CD14-positive monocyte (primary cell): Measurements from ENCODE around the gene TMEM132D. TPM values are rescaled to one million over a fixed set of nuclear protein-coding genes. Genes with fewer than 3 reads are reported as not detected.

Source experiments
- DNase-seq, 3 donors: peaks; one replicate each; pipeline ENCODE4 v3.0.0-alpha.2; 2011 to 2022
- H2AFZ ChIP-seq: 2 replicates; pipeline ENCODE4 v1.6.0; 2012; ENCODE audit warnings: mild to moderate bottlenecking, low read depth, low read length, inconsistent platforms; ENCODE audit not compliant: insufficient read depth, poor library complexity, severe bottlenecking
- H3K27ac ChIP-seq, 2 donors: 1 replicate in 1 of 2; 2 replicates in 1 of 2; pipeline ENCODE4 v1.5.1; 2012 to 2013; ENCODE audit warnings: low read length in 2 of 2, control low read depth in 1 of 2, inconsistent platforms in 1 of 2, low read depth in 1 of 2, mild to moderate bottlenecking in 1 of 2
- H3K27me3 ChIP-seq, 2 donors: one replicate each; pipeline versions ENCODE4 v1.6.0 to v1.6.1; 2011 to 2013; ENCODE audit warnings: low read length in 2 of 2; ENCODE audit not compliant: control insufficient read depth in 2 of 2, insufficient read depth in 2 of 2
- H3K36me3 ChIP-seq, 2 donors: replicated peaks in 1 of 2; 1 replicate in 1 of 2; 2 replicates in 1 of 2; pipeline versions ENCODE4 v1.5.1 to v1.6.1; 2012 to 2013; ENCODE audit warnings: low read length in 2 of 2, control low read depth in 1 of 2, inconsistent platforms in 1 of 2, mild to moderate bottlenecking in 1 of 2; ENCODE audit not compliant: insufficient read depth in 2 of 2, control insufficient read depth in 1 of 2
- H3K4me1 ChIP-seq, 2 donors: 1 replicate in 1 of 2; 2 replicates in 1 of 2; pipeline versions ENCODE4 v1.5.1 to v1.6.1; 2012 to 2013; ENCODE audit warnings: low read length in 2 of 2, control low read depth in 1 of 2, inconsistent platforms in 1 of 2, mild to moderate bottlenecking in 1 of 2, moderate library complexity in 1 of 2; ENCODE audit not compliant: insufficient read depth in 2 of 2, control insufficient read depth in 1 of 2
- H3K4me2 ChIP-seq: replicated peaks from 2 replicates; pipeline ENCODE3; 2012; ENCODE audit warnings: low read length, moderate library complexity, mild to moderate bottlenecking; ENCODE audit not compliant: poor library complexity, severe bottlenecking; ENCODE audit errors: extremely low read depth
- H3K4me3 ChIP-seq, 3 experiments: fragments of 200-600 bp in 1 of 3; sonication (generic) in 1 of 3; replicated peaks in 1 of 3; 1 replicate in 2 of 3; 2 replicates in 1 of 3; pipeline ENCODE4 v1.5.1; 2011 to 2013; ENCODE audit warnings: low read length in 3 of 3, mild to moderate bottlenecking in 3 of 3, control low read depth in 2 of 3, low read depth in 2 of 3, inconsistent platforms in 1 of 3, moderate library complexity in 1 of 3
- H3K79me2 ChIP-seq: 2 replicates; pipeline ENCODE4 v1.6.0; 2012; ENCODE audit warnings: mild to moderate bottlenecking, control low read depth, inconsistent platforms, low read length, moderate library complexity; ENCODE audit not compliant: insufficient read depth
- H3K9ac ChIP-seq: 2 replicates; pipeline ENCODE4 v1.6.0; 2017; ENCODE audit warnings: low read length, mild to moderate bottlenecking; ENCODE audit not compliant: insufficient read depth, poor library complexity, severe bottlenecking
- H3K9me3 ChIP-seq, 2 donors: replicated peaks in 1 of 2; 1 replicate in 1 of 2; 2 replicates in 1 of 2; pipeline versions ENCODE4 v1.5.1 to v1.6.1; 2012 to 2013; ENCODE audit warnings: low read length in 2 of 2, control low read depth in 1 of 2; ENCODE audit not compliant: control insufficient read depth in 1 of 2, insufficient read depth in 1 of 2
- H4K20me1 ChIP-seq: 2 replicates; pipeline ENCODE4 v1.6.0; 2012; ENCODE audit warnings: mild to moderate bottlenecking, low read length, control low read depth, moderate library complexity; ENCODE audit not compliant: insufficient read depth
- H3K27ac Mint-ChIP-seq, 7 donors: one replicate each; pipeline ENCODE4 v1.8.0; 2020; ENCODE audit warnings: mild to moderate bottlenecking in 7 of 7, mixed read lengths in 7 of 7, moderate library complexity in 6 of 7, inconsistent platforms in 2 of 7
- H3K27me3 Mint-ChIP-seq, 3 donors: one replicate each; pipeline ENCODE4 v1.8.0; 2021 to 2022; ENCODE audit warnings: low read depth in 3 of 3, mild to moderate bottlenecking in 3 of 3, mixed read lengths in 3 of 3, moderate library complexity in 3 of 3, inconsistent platforms in 1 of 3
- H3K36me3 Mint-ChIP-seq, 2 donors: one replicate each; pipeline ENCODE4 v1.8.0; 2020; ENCODE audit warnings: mixed read lengths in 2 of 2, inconsistent platforms in 1 of 2, mild to moderate bottlenecking in 1 of 2
- H3K4me1 Mint-ChIP-seq: one replicate; pipeline ENCODE4 v1.8.0; 2020; ENCODE audit warnings: mild to moderate bottlenecking, mixed read lengths
- H3K4me3 Mint-ChIP-seq, 2 donors: one replicate each; pipeline ENCODE4 v1.8.0; 2020; ENCODE audit warnings: mild to moderate bottlenecking in 2 of 2, mixed read lengths in 2 of 2, moderate library complexity in 1 of 2
- H3K9me3 Mint-ChIP-seq, 7 donors: one replicate each; pipeline ENCODE4 v1.8.0; 2020 to 2022; ENCODE audit warnings: mixed read lengths in 7 of 7, mild to moderate bottlenecking in 6 of 7, moderate library complexity in 6 of 7, inconsistent platforms in 2 of 7
- WGBS: methylation state at CpG from one replicate; pipeline ENCODE4 v1.1.5; 2013; ENCODE audit warnings: missing lambda C conversion rate; ENCODE audit not compliant: insufficient coverage; 5-methylcytosine and 5-hydroxymethylcytosine counted together
- intact Hi-C, 2 donors: fragments of 100-400 bp; cut with micrococcal nuclease; formaldehyde crosslinking; loops; one replicate each; pipeline versions ENCODE4 v1.15.0 to v1.15.1; 2023
- polyA plus RNA-seq, 3 donors: library from polyadenylated mRNA; depleted of rRNA in 1 of 3; unstranded in 2 of 3; stranded (reverse) in 1 of 3; fragments of 300-500 nt in 2 of 3; fragments of >200 nt in 1 of 3; fragmentation: Illumina TruSeq in 2 of 3; gene quantifications; 1 replicate in 2 of 3; 2 replicates in 1 of 3; pipeline ENCODE4 v1.2.3, GENCODE V29; 2012 to 2021
- TF ChIP-seq, protein P1 (sequence below): fragments of 200-600 bp; IDR thresholded peaks from one replicate; pipeline ENCODE4 v1.8.0; 2022; ENCODE audit warnings: antibody characterized with exemption, mild to moderate bottlenecking

TMEM132D gene
- polyA plus RNA-seq, 3 donors, result 0.04 TPM; not detected in 2

DNA sequence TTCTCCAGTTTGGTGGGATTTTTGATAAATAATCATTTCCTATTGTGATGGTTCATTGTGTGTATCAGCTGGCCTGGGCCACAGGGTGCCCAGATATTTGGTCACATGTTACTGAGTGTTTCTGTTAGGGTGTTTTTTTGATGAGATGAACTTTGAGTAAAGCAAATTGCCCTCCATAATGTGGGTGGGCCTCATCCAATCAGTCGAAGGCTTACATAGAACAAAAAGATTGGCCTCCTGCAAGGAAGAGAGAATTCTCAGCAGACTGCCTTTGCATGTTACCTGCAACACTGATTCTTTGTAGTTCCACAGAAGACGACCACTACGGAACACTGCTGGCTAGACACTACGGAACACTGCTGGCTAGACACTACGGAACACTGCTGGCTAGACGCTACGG, 609.0 kb downstream of the TMEM132D start:
- H3K79me2 ChIP-seq, result no peaks in the 10 kb centered on the region
- WGBS, result 97% methylated on average over 7 of the region's 7 CpGs
- TF ChIP-seq, protein P1, sequence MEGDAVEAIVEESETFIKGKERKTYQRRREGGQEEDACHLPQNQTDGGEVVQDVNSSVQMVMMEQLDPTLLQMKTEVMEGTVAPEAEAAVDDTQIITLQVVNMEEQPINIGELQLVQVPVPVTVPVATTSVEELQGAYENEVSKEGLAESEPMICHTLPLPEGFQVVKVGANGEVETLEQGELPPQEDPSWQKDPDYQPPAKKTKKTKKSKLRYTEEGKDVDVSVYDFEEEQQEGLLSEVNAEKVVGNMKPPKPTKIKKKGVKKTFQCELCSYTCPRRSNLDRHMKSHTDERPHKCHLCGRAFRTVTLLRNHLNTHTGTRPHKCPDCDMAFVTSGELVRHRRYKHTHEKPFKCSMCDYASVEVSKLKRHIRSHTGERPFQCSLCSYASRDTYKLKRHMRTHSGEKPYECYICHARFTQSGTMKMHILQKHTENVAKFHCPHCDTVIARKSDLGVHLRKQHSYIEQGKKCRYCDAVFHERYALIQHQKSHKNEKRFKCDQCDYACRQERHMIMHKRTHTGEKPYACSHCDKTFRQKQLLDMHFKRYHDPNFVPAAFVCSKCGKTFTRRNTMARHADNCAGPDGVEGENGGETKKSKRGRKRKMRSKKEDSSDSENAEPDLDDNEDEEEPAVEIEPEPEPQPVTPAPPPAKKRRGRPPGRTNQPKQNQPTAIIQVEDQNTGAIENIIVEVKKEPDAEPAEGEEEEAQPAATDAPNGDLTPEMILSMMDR, result no peak
- H3K27ac Mint-ChIP-seq, result no peak overlapping the region
- H3K27me3 ChIP-seq, result no peaks in the 10 kb centered on the region
- no peak overlapping the region for H2AFZ ChIP-seq
- no peak for DNase-seq
- no peaks in the 10 kb centered on the region for H3K4me1 Mint-ChIP-seq
- H3K4me3 ChIP-seq, result no peak overlapping the region
- no peaks in the 10 kb centered on the region for H3K36me3 Mint-ChIP-seq
- H3K4me1 ChIP-seq, result no peaks in the 10 kb centered on the region
- H3K9me3 Mint-ChIP-seq, result peaks cover 0 to 22% (median 5%) of the 10 kb centered on the region in 7 donors
- no peak overlapping the region for H3K4me2 ChIP-seq
- H3K36me3 ChIP-seq, result no peaks in the 10 kb centered on the region
- H3K27me3 Mint-ChIP-seq, result no peaks in the 10 kb centered on the region
- peaks cover 15 to 21% of the 10 kb centered on the region in 2 donors for H3K9me3 ChIP-seq
- intact Hi-C loops, result no loop called here
- H3K27ac ChIP-seq, result no peak overlapping the region
- H4K20me1 ChIP-seq, result no peaks in the 10 kb centered on the region
- no peak overlapping the region for H3K9ac ChIP-seq
- no peak overlapping the region for H3K4me3 Mint-ChIP-seq

DNA sequence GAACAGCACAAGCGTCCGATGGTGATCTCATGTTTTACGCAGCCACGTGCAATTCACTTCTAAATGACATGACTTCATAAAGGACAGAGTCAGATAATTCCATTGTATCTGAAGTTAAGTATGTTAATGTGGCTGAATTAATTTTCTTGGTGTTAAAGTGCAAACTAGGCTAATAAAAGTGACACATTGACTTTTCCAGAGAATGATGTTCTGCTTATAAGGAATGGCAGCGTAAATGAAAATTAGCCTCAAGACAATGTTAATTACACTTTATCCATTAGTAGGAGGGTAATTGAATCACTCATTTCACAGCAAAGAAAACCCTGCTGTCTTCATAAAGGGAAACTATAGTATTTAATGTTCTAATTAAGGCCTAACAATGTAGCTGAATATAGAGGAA, 624.1 kb downstream of the TMEM132D start:
- intact Hi-C loops, result no loop called here
- peaks cover 0 to 26% (median 12%) of the 10 kb centered on the region in 7 donors for H3K9me3 Mint-ChIP-seq
- no peaks in the 10 kb centered on the region for H3K36me3 Mint-ChIP-seq
- Histone ChIP-seq H3K36me3 (no peaks in the 10 kb centered on the region), H3K9me3 (peaks cover 19 to 22% of the 10 kb centered on the region in 2 donors), H3K4me3 (no peak overlapping the region), H4K20me1 (no peaks in the 10 kb centered on the region), H3K9ac (no peak overlapping the region), H3K27ac (no peak overlapping the region), H3K27me3 (no peaks in the 10 kb centered on the region), H2AFZ (no peak overlapping the region), H3K79me2 (no peaks in the 10 kb centered on the region), H3K4me1 (no peaks in the 10 kb centered on the region), H3K4me2 (no peak overlapping the region)
- no CpG with 5 or more reads among the region's 5 CpGs for WGBS
- peaks cover 0 to 4% (median 0%) of the 10 kb centered on the region in 3 donors for H3K27me3 Mint-ChIP-seq
- DNase-seq, result no peak
- H3K4me3 Mint-ChIP-seq, result no peak overlapping the region
- no peaks in the 10 kb centered on the region for H3K4me1 Mint-ChIP-seq
- no peak overlapping the region for H3K27ac Mint-ChIP-seq
- TF ChIP-seq, protein P1, result no peak
